Adrenal gland (tissue), 5 donors: ENCODE measurements around the gene TNKS2.

Source experiments
- CTCF ChIP-seq, 6 experiments: fragments of 450-650 bp in 4 of 6; fragments of 200-600 bp in 2 of 6; sonication (generic) in 1 of 6; IDR thresholded peaks; 1 replicate in 5 of 6; 2 replicates in 1 of 6; pipeline versions ENCODE4 v1.5.1 to v1.8.0; 2016 to 2021; ENCODE audit warnings: antibody characterized with exemption in 6 of 6, mild to moderate bottlenecking in 2 of 6, moderate library complexity in 1 of 6
- POLR2A ChIP-seq, 2 donors: fragments of 450-650 bp; IDR thresholded peaks; one replicate each; pipeline ENCODE4 v1.6.1; 2017; ENCODE audit warnings: antibody characterized with exemption in 2 of 2, mild to moderate bottlenecking in 2 of 2, moderate library complexity in 1 of 2
- donor health status: DM: no; HTN: no; CAD: no.

GRCh38 chr10:91796331-91797047 is 1.7 kb upstream of the TNKS2 start:
- TF ChIP-seq CTCF (IDR thresholded peaks at IDR 0.05): no peak
- TF ChIP-seq POLR2A (IDR thresholded peaks at IDR 0.05): no peak
